ENCODE results near the gene KCNQ1.

KCNQ1 gene

DNA sequence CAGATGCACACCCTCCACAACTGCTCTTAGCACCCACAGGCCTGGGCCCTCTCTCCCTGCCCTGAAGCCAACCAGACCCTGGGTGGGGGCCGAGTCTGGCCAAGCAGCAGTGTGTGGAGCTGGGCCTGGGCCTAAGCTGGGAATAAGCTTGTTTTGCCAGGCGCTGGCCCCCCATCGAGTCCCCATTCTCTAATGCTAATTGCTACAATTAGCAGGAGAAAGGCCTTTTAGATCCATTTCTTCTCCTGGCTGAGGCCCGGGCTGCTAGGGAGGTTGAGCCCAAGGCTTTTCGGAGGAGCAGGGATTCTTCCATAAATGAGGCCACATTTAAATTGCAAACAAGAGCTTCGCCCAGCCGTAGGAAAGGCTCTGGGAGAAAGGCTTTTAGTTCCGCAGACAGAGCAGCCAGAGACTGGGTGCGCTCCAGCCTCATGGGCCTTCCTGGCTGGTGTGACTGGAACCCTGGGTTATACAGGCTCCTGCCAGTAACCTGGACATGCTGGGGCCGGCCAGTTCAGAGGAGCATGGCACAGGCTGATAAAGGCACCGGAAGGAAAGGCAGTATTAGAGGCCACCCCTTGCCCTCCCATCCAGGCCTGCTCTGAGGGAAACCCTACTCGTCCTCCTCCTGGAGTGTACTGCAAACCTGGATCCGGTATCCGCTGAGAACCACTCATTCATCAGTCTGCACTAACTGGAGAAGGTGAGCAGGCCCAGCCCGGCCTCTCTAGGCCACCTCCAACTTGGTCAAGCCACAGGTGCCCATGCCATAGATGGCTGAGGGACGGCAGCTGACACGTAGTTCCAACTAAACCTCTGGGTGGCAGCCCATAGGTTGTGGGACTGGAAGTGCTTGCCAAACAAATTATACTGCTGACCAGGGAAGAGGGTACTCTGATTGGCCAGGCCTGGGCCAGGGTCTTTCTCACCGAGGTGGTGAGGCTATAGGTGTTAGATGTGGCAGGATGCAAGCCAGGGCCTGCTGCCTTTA is 248.8 kb downstream of the KCNQ1 start:
- DNase-seq: no peak

DNA sequence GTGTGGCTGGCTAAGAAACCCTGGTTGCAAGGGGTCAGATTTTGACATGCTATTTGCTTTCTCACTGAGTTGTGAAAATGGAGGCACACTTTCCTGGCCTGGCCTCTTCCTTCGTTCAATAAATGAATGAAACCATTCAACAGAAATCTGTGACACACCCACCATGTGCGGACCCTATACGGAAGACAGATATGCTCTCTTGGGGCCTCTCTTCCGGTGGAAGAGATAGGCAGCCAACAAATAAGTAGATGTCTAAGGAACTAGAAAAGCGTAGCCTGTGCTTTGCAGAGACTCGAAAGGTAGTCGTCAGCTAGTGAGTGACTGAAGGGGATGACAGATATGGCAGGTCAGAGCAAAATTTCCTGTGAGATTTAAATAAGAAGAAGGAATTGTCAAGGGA is 249.7 kb downstream of the KCNQ1 start:
- no peak for DNase-seq

DNA sequence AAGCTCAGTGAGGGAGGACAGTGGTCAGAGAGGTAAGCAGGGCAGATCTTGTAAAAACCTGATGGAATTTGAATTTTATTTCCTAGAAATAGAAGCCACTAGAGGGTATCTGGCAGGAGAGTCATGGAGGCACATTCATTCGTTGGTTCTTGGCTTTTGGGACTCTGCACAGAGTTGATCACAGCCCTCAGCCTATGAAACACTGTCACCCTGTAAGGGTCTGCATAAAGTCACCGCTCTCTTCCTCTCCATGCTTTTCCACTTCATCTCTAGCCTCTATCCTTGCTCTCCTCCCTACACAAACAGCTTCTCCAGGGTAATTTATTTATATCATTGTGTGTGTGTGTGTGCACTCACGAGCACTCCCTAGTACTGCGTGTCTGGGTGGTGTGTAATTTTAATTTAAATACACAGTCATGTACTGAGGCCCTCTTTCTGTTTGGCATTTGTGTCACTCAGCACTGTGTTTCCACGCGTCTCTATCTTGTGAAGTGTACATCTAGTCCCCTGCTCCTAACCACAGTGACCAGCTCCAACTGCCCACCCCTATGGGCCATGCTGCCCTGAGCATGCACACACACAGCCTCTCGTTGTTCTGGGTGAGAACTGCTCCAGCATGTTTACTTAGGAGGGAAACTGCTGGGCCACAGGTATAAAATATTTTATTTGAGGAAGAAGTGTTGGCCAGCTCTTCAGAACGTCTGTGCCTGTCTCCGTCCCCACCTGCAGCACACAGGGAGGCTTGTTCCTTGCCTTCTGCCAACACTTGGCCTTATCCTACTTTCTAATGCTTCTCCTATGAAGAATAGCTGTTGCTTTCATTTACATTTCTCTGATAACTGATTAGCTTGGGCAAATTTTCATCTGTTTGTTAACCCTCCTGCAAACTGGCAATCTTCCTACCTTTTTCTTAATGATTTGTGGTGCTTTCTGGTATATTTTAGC is 250.5 kb downstream of the KCNQ1 start:
- DNase-seq: no peak

DNA sequence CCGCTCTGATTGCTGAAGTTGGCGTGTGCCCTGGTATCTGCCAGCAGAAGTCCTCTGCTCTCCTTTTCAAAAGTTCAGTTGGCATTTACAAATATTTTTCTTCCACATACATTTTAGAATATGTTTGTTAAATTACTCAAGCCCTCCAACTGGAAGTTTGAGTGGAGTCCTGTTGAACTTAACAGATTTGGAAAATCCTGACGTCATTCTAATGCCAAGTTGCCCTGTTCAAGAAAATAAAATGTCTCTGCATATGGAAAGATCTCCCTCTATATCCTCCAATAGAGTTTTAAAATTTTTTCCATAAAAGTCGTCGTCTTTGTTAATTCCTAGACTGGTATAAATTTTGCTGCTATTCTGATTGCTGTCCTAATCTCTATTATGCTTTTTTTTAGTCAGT is 251.6 kb downstream of the KCNQ1 start:
- DNase-seq: no peak

DNA sequence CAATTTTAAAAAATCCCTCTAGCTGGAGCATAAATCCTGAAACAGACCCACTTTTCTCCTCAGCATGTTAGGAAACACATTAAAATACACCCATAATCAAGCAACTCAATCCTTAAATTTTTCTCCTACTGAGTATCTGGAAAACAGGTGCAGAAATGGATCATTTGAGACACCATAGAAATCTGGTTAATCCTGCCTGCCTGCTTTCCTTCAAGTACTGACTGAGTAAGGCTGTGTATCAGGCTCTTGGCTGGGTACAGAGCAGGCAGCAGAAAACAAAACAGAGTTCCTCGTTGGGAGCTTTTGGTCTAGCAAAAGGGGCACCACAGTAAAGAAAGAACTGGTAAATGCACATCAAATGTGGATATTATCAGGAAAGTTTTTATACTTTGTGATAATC is 253.1 kb downstream of the KCNQ1 start:
- no peak for DNase-seq

DNA sequence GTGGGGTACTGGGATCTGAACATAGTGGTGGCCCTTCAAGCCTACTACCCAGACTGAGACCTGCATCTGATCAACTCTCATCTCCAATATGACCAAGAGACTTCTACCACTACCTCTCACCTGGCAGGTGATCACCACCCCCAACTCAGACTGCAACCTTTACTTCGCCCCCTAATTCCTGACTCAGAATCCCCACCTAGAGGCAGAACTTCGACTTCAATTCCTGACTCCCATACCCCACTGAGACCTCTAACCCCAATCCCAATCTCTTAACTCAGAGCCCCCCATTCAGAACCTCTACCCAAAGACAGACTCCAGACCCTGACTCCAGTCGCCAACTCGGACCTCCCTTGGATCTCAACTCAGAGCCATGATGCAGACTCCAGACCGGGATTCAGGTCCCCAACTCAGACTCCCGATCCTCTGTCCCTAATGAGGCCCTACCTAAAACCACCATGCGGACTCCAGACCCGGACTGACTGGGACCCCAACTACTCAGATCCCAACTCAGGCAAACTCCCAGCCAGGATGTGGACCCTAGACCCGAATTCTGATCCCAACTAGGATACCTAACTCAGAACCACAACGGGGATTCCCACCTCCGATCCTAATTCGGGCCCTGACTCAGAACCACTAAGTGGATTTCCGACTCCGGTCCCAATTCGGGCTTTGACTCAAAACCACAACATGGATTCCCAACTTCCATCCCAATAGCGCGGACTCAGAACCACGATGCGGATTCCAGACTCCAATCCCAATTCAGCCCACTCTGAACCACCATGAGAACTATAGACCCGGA is 253.8 kb downstream of the KCNQ1 start:
- DNase-seq: no peak

DNA sequence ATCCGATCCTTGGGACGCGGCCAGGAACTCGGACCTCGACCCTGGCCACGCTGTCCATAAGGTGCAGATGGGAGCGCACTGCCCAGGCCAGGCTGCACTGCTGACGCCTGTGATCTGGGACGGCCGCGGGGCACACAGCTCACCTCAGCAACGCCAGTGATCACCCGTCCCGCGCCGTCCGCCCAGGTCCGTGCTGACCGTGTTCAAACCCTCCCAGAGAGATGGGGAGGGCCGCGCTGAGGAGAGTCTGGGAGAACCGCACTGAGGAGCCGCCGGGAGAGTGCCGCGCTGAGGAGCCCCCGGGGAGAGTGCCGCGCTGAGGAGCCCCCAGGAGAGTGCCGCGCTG is 254.3 kb downstream of the KCNQ1 start:
- DNase-seq: no peak

DNA sequence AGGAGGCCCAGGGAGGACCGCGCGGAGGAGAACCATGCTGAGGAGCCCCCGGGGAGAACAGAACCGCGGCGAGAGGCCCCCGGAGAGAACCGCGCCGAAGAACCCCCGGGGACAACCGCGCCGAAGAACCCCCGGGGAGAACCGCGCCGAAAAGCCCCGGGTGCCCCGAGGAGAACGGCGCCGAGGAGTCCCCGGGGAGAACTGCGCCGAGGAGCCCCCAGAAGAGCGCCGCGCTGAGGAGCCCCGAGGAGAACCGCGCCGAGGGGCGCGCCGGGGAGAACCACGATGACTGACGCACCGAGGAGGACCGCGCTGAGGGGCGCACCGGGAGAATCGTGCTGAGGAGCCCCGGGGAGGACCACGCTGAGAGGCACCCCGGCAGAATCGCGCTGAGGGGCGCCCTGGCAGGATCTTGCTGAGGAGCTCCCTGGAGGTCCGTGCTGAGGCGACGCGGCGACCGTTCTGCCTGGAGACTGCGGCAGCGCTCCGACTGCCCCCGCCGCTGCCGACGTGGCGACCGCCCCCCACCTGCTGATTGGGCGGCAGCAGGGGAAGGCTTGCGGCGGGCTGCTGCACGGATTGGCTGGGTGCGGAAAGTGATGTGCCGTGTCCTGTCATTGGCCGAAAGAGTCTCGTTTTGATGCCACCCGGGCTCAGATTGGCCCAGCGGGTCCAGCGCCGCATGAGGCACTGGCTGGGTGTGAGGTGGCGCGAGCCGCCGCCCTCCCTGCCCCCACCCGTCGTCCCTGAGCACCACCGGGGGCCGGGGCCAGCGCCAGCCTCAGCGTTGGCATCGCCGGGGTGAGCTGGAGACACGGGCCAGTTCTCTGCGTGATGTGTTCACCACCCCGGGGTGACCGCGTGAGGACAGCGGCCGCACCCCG is 255.0 kb downstream of the KCNQ1 start, which contains the start of gene KCNQ1OT1:
TSS of gene KCNQ1OT1 (minus strand) at position 464 of the 884 bp plus-strand sequence.
- DNase-seq: peak; percentile 77

DNA sequence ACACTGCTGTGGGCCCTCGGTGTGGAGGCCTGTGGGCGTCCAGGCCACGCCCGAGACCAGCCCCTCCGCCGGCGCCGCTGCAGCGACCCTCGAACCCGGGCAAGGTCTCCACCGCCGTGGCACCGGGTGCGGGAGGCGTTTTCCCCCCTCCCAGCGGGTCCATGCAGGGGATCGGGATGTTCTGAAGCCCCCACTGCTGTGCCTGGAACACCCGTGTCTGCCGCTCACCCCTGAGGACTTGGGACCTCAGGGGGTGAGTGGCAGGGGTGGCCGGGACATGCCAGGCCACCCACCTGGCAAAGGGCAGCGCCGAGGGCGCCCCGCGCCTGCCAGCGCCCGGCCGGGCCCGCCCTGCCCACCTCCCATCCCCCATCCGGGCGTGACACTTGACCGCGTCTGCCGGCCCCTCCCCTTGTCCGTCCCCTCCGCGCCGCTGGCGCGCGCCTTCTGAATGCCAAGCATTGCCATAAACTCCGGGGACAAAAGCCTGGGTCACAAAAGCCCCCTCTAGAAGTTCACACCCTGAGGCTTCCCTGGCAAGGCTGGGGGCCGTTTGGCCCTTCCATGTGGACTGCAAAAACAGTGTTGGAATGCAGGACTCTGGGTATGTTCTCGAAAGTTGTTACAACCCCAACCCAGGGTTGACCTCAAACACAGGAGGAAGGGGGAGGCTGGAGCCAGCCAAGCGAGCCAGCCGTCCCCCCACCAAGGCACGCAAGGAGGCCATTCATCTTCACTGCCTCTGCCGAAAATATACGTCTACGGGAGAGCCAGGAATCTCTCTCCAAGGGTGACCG is 255.8 kb downstream of the KCNQ1 start:
- no peak for DNase-seq

DNA sequence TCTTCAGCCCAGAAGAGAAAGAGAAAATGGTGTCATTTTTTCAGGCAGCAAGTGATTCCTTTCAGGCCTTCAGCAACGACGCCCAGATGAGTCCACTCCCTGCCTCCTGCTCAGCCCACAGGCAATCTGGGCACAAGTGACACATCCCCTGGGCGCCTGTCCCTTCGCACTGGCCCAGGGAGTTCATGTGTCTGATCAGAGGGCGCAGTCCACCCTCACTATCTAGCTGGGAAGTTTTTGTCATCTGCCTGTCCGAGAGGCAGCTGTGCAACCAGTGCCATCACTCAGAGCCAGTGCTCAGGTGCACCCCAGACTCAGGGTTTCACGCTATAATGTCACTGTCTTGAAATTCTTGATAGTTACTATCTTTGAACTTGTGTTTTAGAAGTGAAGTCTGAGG is 256.4 kb downstream of the KCNQ1 start:
- no peak for DNase-seq

DNA sequence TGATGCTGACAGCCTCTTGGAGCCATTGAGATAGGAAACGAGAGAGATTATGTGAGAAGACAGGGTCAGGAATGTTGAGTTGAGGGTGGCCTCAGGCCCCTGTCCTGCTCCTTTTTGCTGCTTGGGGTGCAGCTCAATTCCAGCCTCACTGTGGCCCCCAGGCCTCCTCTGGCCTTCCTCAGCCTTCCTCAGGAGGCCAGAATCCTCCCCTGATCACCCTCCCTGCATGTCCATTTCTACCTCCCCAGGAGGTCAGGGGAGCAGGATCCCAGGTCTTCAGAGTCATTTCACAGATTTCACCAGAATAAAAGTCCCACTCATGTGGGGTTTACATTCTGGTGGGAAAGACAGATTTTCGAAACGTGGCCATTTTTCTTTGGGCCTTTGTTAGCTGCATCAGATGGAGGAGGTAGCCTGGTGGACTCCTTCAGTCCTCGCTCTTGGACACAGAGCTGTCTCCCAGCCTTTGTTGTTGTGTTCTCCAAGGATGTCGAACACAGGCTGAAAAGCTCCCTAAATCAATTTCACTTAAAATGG is 257.2 kb downstream of the KCNQ1 start:
- DNase-seq: no peak

DNA sequence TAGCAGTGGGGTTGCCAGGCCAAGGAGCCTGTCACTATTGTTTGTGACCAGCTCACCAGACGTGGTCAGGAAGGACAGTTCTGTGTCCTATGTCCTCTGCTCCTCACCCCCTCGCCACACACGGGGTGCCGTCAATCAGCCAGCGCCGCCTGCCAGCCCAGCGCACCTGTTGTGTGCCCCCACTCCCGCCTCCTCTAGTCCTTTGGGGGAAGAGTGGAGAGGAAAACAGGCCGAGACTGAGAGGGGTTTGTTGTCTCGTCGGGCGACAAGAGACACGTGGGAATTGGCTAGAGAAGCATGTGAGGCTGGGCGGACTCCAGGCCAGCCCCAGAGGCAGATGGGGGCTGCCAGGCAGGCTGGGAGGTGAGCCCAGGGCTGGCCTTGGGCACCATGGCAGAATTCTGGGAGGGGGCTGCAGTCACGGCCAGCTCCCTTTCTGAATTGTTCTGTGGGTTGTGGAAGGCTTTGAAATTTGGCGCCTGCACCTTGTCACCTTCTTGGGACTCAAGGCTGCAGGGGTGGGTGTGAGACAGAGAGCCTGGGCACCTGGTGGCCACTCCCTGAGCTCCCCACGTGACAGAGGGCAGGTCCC is 258.1 kb downstream of the KCNQ1 start:
- no peak for DNase-seq

DNA sequence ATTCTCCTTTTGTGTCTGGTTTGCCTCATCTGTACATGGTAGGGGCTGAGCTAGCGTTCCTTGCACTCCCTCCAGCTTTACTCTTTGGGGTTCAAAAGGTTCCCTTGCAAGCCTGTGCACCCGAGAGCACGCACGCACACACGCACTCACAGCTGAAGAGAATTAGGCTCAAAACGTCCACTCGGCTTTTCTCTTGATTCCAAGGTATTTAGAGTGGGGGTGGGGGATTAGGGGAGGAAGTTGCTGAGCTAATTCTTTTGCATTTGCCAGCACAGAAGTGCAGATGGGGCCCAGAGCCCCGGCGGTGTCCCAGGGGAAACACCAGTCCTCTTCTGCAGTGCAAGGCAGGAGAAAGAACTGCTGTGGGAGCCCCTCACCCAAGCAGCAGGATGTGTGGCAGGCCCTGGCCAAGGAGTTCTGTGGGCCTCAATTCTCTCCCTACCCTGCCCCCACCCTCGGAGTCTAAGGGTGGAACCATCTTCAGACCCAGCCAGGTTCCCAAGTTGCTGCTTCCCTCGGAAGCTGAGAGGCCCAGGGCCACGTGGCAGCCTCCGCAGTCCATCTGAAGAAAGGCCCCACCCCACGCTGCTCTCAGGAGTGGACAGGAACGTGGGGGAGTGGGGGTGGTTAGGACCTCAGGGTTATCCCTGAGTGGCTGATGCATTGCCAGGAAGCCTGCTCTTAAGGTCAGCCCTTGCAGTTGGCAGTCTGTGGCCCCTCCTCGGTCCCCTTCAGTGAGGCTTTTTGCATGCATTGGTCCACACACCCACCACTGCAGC is 258.7 kb downstream of the KCNQ1 start:
- no peak for DNase-seq

DNA sequence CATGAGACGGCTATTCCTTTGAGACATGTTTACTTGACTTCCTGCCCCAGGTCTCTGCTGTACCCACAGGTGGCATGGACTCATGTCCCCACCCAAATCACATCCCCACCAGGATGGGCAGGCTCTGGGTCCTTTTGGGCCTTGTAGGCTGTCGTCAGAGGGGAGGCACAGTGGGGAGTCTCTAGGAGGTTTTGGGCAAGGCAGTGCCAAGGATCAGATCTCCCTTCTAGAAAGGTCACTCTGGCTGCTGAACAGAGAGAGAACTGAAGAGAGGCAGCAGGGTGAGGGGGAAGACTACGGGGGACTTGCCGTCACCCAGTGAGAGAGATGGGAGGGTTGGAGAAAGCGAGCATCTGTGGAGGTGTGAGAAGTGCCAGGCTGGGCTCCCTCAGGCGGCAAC is 259.5 kb downstream of the KCNQ1 start:
- no peak for DNase-seq

DNA sequence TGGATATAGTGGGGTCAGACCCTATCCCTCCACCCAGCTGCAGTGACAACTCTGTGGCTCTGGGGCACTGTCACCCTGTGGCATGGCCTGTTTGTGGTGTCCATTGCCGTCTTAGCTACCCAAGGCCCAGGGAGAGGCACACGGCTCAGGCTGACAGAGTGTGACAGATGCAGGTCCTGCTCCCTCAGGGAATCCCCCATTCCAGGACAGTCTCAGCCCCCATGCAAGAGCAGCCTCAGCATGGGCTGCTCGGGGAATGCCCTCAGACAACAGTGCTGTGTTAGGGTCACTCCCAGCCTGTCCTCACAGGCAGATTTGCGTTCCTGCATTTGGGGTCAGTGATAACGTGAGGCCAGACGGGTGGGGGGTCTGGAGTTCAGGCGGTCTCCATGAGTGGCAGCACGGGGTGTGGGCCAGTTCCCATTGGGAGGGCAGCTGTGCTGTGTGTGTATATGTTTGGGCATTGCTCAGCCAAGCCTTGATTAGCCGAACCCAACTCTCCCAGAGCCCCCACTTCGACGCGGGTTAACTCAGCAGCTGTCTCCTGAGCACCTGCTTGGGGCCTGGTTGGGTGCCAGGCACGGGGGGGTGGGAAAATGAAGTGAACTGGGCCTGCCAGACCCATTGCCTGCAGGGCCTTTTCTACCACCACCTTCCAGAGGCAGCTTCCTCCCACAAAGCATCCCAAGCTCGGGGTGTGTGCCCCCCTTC is 260.2 kb downstream of the KCNQ1 start:
- no peak for DNase-seq

DNA sequence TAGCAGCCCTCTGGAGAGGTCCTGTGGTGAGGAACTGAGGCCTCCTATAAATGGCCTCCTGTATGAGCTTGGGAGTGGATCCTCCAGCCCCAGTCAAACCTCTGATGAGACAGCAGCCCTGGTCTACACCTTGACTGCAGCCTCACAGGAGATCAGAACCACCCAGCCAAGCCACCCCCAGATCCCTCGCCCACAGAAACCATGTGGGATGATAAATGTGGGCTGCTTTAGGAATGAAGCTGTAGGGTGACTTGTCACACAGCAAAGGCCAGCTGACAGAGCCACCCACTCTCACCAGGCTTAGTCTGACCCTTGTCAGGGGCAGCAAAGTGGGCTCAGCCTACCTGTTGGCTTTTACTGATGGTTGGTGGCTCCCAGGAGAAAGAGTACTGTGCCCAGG is 261.5 kb downstream of the KCNQ1 start:
- DNase-seq: no peak

DNA sequence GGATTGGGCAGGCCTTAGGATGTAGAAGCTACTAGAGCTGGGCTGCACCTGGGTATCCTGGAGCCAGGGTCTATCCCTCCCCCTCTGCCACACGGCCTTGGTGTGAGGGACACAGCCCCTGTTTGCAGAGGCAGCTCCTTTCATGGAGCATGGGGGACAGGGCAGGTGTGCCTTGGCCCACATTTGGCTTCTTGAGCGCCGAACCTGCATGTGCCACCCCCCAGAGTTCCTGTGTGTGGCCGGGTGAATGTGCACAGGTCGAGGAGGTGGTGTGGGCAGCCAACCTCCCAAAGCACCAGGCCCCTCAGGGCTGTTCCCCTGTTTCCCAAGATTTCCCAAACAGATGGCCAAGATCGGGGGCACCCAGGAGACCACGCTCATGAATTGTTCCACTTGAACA is 262.9 kb downstream of the KCNQ1 start:
- no peak for DNase-seq

DNA sequence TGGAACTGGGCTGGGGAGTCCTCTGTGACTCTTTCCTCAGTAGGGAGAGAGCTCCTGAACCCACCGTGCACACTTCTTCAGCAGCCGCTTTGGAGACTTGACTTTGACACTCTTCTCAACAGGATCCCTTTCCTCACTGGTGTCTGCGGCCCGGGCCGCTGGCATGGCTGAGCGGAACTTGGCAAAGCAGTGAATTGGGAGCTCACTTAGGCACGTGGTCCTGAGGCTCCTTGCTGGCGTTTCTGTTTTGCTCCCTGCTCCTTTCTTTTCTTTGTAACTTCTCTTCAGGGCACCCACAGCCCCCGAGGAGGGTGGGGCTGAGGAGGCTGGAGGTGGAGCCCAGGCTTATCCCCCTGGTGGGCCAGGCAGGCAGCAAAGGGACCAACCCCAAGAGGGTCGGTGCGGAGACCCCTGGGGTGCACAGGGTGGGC is 263.4 kb downstream of the KCNQ1 start:
- no peak for DNase-seq
